Left renal cortex interstitium (tissue), 4 donors: ENCODE measurements around the gene SLC41A2. TPM values are rescaled to one million over a fixed set of nuclear protein-coding genes. Genes with fewer than 3 reads are reported as not detected.
"Not testable (repeated sequence)": the region's sequence is repeated elsewhere in the genome, so short reads cannot be mapped to it uniquely, and the experiment has no call there.

ENCODE experiments used
- DNase-seq, 4 donors: peaks; one replicate each; pipeline ENCODE4 v3.0.0-alpha.2; 2013; ENCODE audit warnings: low read depth in 4 of 4, low spot score in 2 of 4, missing footprints in 1 of 4
- polyA plus RNA-seq, 4 donors: library from polyadenylated mRNA; unstranded; fragments of 120-200 nt; gene quantifications; one replicate each; pipeline ENCODE4 v1.2.1, GENCODE V29; 2013; ENCODE audit not compliant: insufficient read length in 4 of 4

Gene SLC41A2
- polyA plus RNA-seq, 4 donors, result 4.0 to 6.8 (median 5.3) TPM

GRCh38 chr12:104964856-104965205 lies 6.7 kb upstream of the SLC41A2 start:
- no peak for DNase-seq

GRCh38 chr12:104964167-104964855 lies 6.2 kb upstream of the SLC41A2 start:
- no peak for DNase-seq

- DNase-seq, result no peak
These were observed 5.7 kb upstream of the SLC41A2 start for GRCh38 chr12:104963757-104964156.

- no peak for DNase-seq
These were observed 2.4 kb upstream of the SLC41A2 start for GRCh38 chr12:104960464-104960863.

- DNase-seq, result no peak
These were observed 1.3 kb upstream of the SLC41A2 start for GRCh38 chr12:104959335-104959841.

- DNase-seq, result no peak
These were observed 780 bp upstream of the SLC41A2 start for GRCh38 chr12:104958805-104959334.

- DNase-seq, result no peak
These were observed 430 bp downstream of the SLC41A2 start for GRCh38 chr12:104957719-104958000.

GRCh38 chr12:104956870-104957718 lies 996 bp downstream of the SLC41A2 start:
- no peak for DNase-seq

GRCh38 chr12:104955703-104956102 lies 2.4 kb downstream of the SLC41A2 start:
- no peak for DNase-seq

GRCh38 chr12:104953323-104953722 lies 4.8 kb downstream of the SLC41A2 start:
- DNase-seq, result no peak

- no peak for DNase-seq
These were observed 5.3 kb downstream of the SLC41A2 start for GRCh38 chr12:104952816-104953215.

- no peak for DNase-seq
These were observed 6.2 kb downstream of the SLC41A2 start for GRCh38 chr12:104951759-104952509.

GRCh38 chr12:104948716-104949115 lies 9.4 kb downstream of the SLC41A2 start:
- not testable (repeated sequence) for DNase-seq

- no peak for DNase-seq
These were observed 13.8 kb downstream of the SLC41A2 start for GRCh38 chr12:104944252-104944651.

- not testable (repeated sequence) for DNase-seq
These were observed 14.7 kb downstream of the SLC41A2 start for GRCh38 chr12:104943401-104943800.

- no peak for DNase-seq
These were observed 16.0 kb downstream of the SLC41A2 start for GRCh38 chr12:104942075-104942474.

GRCh38 chr12:104941454-104941853 lies 16.6 kb downstream of the SLC41A2 start:
- no peak for DNase-seq

GRCh38 chr12:104939089-104939488 lies 19.0 kb downstream of the SLC41A2 start:
- DNase-seq, result no peak

- no peak for DNase-seq
These were observed 19.7 kb downstream of the SLC41A2 start for GRCh38 chr12:104938371-104938770.

GRCh38 chr12:104935886-104936285 lies 22.2 kb downstream of the SLC41A2 start:
- no peak for DNase-seq

GRCh38 chr12:104933778-104934177 lies 24.3 kb downstream of the SLC41A2 start:
- no peak for DNase-seq
